Measurements from ENCODE around the gene CPNE4.
"Not testable (repeated sequence)": the region's sequence is repeated elsewhere in the genome, so short reads cannot be mapped to it uniquely, and the experiment has no call there.

The CPNE4 gene

GRCh38 chr3:131900891-131901290 is 133.9 kb downstream of the CPNE4 start:
- Histone ChIP-seq H3K4me1 (ENCODE audit: control insufficient read depth, insufficient read depth, low read length) (peaks cover 2% of the 10 kb centered on the region), H3K4me3 (ENCODE audit: low read depth, low read length) (no peak overlapping the region), H3K36me3 (ENCODE audit: control insufficient read depth, insufficient read depth, low read length) (no peaks in the 10 kb centered on the region), H3K9ac (ENCODE audit: low read depth, low read length) (no peak overlapping the region), H3K27me3 (ENCODE audit: control insufficient read depth, insufficient read depth, low read length) (no peaks in the 10 kb centered on the region), H3K9me3 (ENCODE audit: control insufficient read depth, insufficient read depth, low read length) (no peaks in the 10 kb centered on the region)

GRCh38 chr3:131899021-131899420 is 135.8 kb downstream of the CPNE4 start:
- no peak overlapping the region for H3K4me3 ChIP-seq (ENCODE audit: low read depth, low read length)
- no peaks in the 10 kb centered on the region for H3K27me3 ChIP-seq (ENCODE audit: control insufficient read depth, insufficient read depth, low read length)
- no peaks in the 10 kb centered on the region for H3K36me3 ChIP-seq (ENCODE audit: control insufficient read depth, insufficient read depth, low read length)
- no peaks in the 10 kb centered on the region for H3K9me3 ChIP-seq (ENCODE audit: control insufficient read depth, insufficient read depth, low read length)
- H3K9ac ChIP-seq (ENCODE audit: low read depth, low read length), result no peak overlapping the region
- peaks cover 2% of the 10 kb centered on the region for H3K4me1 ChIP-seq (ENCODE audit: control insufficient read depth, insufficient read depth, low read length)

GRCh38 chr3:131898346-131898745 is 136.5 kb downstream of the CPNE4 start:
- H3K36me3 ChIP-seq (ENCODE audit: control insufficient read depth, insufficient read depth, low read length), result no peaks in the 10 kb centered on the region
- no peaks in the 10 kb centered on the region for H3K4me1 ChIP-seq (ENCODE audit: control insufficient read depth, insufficient read depth, low read length)
- no peak overlapping the region for H3K9ac ChIP-seq (ENCODE audit: low read depth, low read length)
- H3K27me3 ChIP-seq (ENCODE audit: control insufficient read depth, insufficient read depth, low read length), result no peaks in the 10 kb centered on the region
- H3K4me3 ChIP-seq (ENCODE audit: low read depth, low read length), result no peak overlapping the region
- no peaks in the 10 kb centered on the region for H3K9me3 ChIP-seq (ENCODE audit: control insufficient read depth, insufficient read depth, low read length)

- Histone ChIP-seq H3K4me3 (ENCODE audit: low read depth, low read length) (no peak overlapping the region), H3K4me1 (ENCODE audit: control insufficient read depth, insufficient read depth, low read length) (no peaks in the 10 kb centered on the region), H3K27me3 (ENCODE audit: control insufficient read depth, insufficient read depth, low read length) (no peaks in the 10 kb centered on the region), H3K9me3 (ENCODE audit: control insufficient read depth, insufficient read depth, low read length) (no peaks in the 10 kb centered on the region), H3K9ac (ENCODE audit: low read depth, low read length) (no peak overlapping the region), H3K36me3 (ENCODE audit: control insufficient read depth, insufficient read depth, low read length) (no peaks in the 10 kb centered on the region)
Measured at GRCh38 chr3:131896285-131896684, 138.5 kb downstream of the CPNE4 start.

- no peaks in the 10 kb centered on the region for H3K36me3 ChIP-seq (ENCODE audit: control insufficient read depth, insufficient read depth, low read length)
- H3K9ac ChIP-seq (ENCODE audit: low read depth, low read length), result no peak overlapping the region
- no peaks in the 10 kb centered on the region for H3K4me1 ChIP-seq (ENCODE audit: control insufficient read depth, insufficient read depth, low read length)
- H3K27me3 ChIP-seq (ENCODE audit: control insufficient read depth, insufficient read depth, low read length), result no peaks in the 10 kb centered on the region
- H3K9me3 ChIP-seq (ENCODE audit: control insufficient read depth, insufficient read depth, low read length), result no peaks in the 10 kb centered on the region
- no peak overlapping the region for H3K4me3 ChIP-seq (ENCODE audit: low read depth, low read length)
Measured at GRCh38 chr3:131895766-131896165, 139.0 kb downstream of the CPNE4 start.

- no peak overlapping the region for H3K4me3 ChIP-seq (ENCODE audit: low read depth, low read length)
- no peaks in the 10 kb centered on the region for H3K36me3 ChIP-seq (ENCODE audit: control insufficient read depth, insufficient read depth, low read length)
- no peaks in the 10 kb centered on the region for H3K9me3 ChIP-seq (ENCODE audit: control insufficient read depth, insufficient read depth, low read length)
- H3K9ac ChIP-seq (ENCODE audit: low read depth, low read length), result no peak overlapping the region
- no peaks in the 10 kb centered on the region for H3K27me3 ChIP-seq (ENCODE audit: control insufficient read depth, insufficient read depth, low read length)
- H3K4me1 ChIP-seq (ENCODE audit: control insufficient read depth, insufficient read depth, low read length), result no peaks in the 10 kb centered on the region
Measured at GRCh38 chr3:131892331-131892730, 142.5 kb downstream of the CPNE4 start.

GRCh38 chr3:131885871-131886270 is 148.9 kb downstream of the CPNE4 start:
- H3K36me3 ChIP-seq (ENCODE audit: control insufficient read depth, insufficient read depth, low read length); H3K9me3 ChIP-seq (ENCODE audit: control insufficient read depth, insufficient read depth, low read length); H3K27me3 ChIP-seq (ENCODE audit: control insufficient read depth, insufficient read depth, low read length); H3K9ac ChIP-seq (ENCODE audit: low read depth, low read length); H3K4me3 ChIP-seq (ENCODE audit: low read depth, low read length); H3K4me1 ChIP-seq (ENCODE audit: control insufficient read depth, insufficient read depth, low read length): not testable (repeated sequence)

GRCh38 chr3:131883711-131884407 is 151.0 kb downstream of the CPNE4 start:
- no peak overlapping the region for H3K4me3 ChIP-seq (ENCODE audit: low read depth, low read length)
- H3K27me3 ChIP-seq (ENCODE audit: control insufficient read depth, insufficient read depth, low read length), result no peaks in the 10 kb centered on the region
- H3K9me3 ChIP-seq (ENCODE audit: control insufficient read depth, insufficient read depth, low read length), result no peaks in the 10 kb centered on the region
- no peak overlapping the region for H3K9ac ChIP-seq (ENCODE audit: low read depth, low read length)
- no peaks in the 10 kb centered on the region for H3K36me3 ChIP-seq (ENCODE audit: control insufficient read depth, insufficient read depth, low read length)
- H3K4me1 ChIP-seq (ENCODE audit: control insufficient read depth, insufficient read depth, low read length), result no peaks in the 10 kb centered on the region

- no peak overlapping the region for H3K4me3 ChIP-seq (ENCODE audit: low read depth, low read length)
- H3K36me3 ChIP-seq (ENCODE audit: control insufficient read depth, insufficient read depth, low read length), result no peaks in the 10 kb centered on the region
- H3K9me3 ChIP-seq (ENCODE audit: control insufficient read depth, insufficient read depth, low read length), result no peaks in the 10 kb centered on the region
- no peaks in the 10 kb centered on the region for H3K27me3 ChIP-seq (ENCODE audit: control insufficient read depth, insufficient read depth, low read length)
- H3K9ac ChIP-seq (ENCODE audit: low read depth, low read length), result no peak overlapping the region
- H3K4me1 ChIP-seq (ENCODE audit: control insufficient read depth, insufficient read depth, low read length), result no peaks in the 10 kb centered on the region
Measured at GRCh38 chr3:131883086-131883485, 151.7 kb downstream of the CPNE4 start.

- Histone ChIP-seq H3K9me3 (ENCODE audit: control insufficient read depth, insufficient read depth, low read length) (no peaks in the 10 kb centered on the region), H3K4me3 (ENCODE audit: low read depth, low read length) (no peak overlapping the region), H3K9ac (ENCODE audit: low read depth, low read length) (no peak overlapping the region), H3K4me1 (ENCODE audit: control insufficient read depth, insufficient read depth, low read length) (no peaks in the 10 kb centered on the region), H3K27me3 (ENCODE audit: control insufficient read depth, insufficient read depth, low read length) (no peaks in the 10 kb centered on the region), H3K36me3 (ENCODE audit: control insufficient read depth, insufficient read depth, low read length) (no peaks in the 10 kb centered on the region)
Measured at GRCh38 chr3:131881777-131882176, 153.0 kb downstream of the CPNE4 start.

GRCh38 chr3:131880948-131881347 is 153.9 kb downstream of the CPNE4 start:
- no peak overlapping the region for H3K9ac ChIP-seq (ENCODE audit: low read depth, low read length)
- no peaks in the 10 kb centered on the region for H3K27me3 ChIP-seq (ENCODE audit: control insufficient read depth, insufficient read depth, low read length)
- no peaks in the 10 kb centered on the region for H3K4me1 ChIP-seq (ENCODE audit: control insufficient read depth, insufficient read depth, low read length)
- H3K9me3 ChIP-seq (ENCODE audit: control insufficient read depth, insufficient read depth, low read length), result no peaks in the 10 kb centered on the region
- no peak overlapping the region for H3K4me3 ChIP-seq (ENCODE audit: low read depth, low read length)
- H3K36me3 ChIP-seq (ENCODE audit: control insufficient read depth, insufficient read depth, low read length), result no peaks in the 10 kb centered on the region

- no peaks in the 10 kb centered on the region for H3K4me1 ChIP-seq (ENCODE audit: control insufficient read depth, insufficient read depth, low read length)
- H3K9me3 ChIP-seq (ENCODE audit: control insufficient read depth, insufficient read depth, low read length), result no peaks in the 10 kb centered on the region
- no peaks in the 10 kb centered on the region for H3K36me3 ChIP-seq (ENCODE audit: control insufficient read depth, insufficient read depth, low read length)
- no peak overlapping the region for H3K4me3 ChIP-seq (ENCODE audit: low read depth, low read length)
- H3K9ac ChIP-seq (ENCODE audit: low read depth, low read length), result no peak overlapping the region
- no peaks in the 10 kb centered on the region for H3K27me3 ChIP-seq (ENCODE audit: control insufficient read depth, insufficient read depth, low read length)
Measured at GRCh38 chr3:131868203-131868602, 166.6 kb downstream of the CPNE4 start.
